ENCODE data around the gene CREB3.

DNA sequence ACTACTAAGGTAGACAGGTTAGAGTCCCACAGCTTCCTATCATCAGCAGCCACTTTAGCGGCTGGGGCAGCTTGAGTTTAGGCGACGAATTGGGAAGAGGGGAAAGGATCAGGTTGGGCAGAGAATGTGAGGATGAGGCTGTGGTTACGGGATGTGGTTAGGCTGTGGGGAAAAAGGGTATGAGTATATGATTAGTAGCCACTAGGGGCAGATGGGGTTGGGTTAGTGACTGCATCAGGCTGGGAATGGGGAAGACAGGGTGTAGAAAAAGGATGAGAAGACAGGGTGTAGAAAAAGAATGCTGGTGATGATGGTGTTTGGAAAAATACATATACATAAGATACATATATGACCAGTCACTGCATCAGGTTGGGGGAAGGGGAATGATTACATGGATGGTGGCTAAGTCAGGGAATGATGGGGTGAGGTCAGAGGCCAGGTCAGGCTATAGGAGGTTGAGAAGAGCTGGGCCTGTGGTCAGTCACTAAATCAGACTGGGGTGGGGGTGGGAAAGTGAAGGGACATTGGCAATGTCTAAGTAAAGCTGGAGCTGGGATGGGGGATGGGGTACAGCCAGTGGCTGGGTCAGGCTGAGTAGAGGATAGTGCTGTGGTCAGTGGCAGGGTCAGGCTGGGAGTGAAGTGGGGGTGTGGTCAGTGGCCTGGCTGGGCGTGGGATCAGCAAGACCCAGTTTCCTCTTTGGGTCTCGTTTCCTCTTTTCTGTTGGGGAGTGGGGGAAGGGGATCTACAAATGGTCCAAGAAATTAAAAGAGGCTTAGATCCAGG, 2.6 kb upstream of the CREB3 start:
- no peak for TF ChIP-seq RFX5 (IDR thresholded peaks at IDR 0.05; ENCODE audit: low read depth, low read length)
- TF ChIP-seq, protein P1, sequence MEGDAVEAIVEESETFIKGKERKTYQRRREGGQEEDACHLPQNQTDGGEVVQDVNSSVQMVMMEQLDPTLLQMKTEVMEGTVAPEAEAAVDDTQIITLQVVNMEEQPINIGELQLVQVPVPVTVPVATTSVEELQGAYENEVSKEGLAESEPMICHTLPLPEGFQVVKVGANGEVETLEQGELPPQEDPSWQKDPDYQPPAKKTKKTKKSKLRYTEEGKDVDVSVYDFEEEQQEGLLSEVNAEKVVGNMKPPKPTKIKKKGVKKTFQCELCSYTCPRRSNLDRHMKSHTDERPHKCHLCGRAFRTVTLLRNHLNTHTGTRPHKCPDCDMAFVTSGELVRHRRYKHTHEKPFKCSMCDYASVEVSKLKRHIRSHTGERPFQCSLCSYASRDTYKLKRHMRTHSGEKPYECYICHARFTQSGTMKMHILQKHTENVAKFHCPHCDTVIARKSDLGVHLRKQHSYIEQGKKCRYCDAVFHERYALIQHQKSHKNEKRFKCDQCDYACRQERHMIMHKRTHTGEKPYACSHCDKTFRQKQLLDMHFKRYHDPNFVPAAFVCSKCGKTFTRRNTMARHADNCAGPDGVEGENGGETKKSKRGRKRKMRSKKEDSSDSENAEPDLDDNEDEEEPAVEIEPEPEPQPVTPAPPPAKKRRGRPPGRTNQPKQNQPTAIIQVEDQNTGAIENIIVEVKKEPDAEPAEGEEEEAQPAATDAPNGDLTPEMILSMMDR (conservative IDR thresholded peaks at IDR 0.05; ENCODE audit: low read depth, low read length) = peak; percentile 68
- TF ChIP-seq RCOR1 (IDR thresholded peaks at IDR 0.05; ENCODE audit: insufficient replicate concordance, low read length) = peak; percentile 46
- no peak for TF ChIP-seq CHD1 (IDR thresholded peaks at IDR 0.05; ENCODE audit: low read depth, low read length)
- TF ChIP-seq POLR2A (IDR thresholded peaks at IDR 0.05; ENCODE audit: low read depth, low read length) = no peak
- peak; percentile 22; the same call in 1 of the 2 replicates for TF ChIP-seq SMC3 (IDR thresholded peaks at IDR 0.05; ENCODE audit: low read depth, low read length)
- peak; percentile 35; the same call in 1 of the 2 replicates for TF ChIP-seq RAD21 (IDR thresholded peaks at IDR 0.05; ENCODE audit: low read length)
- TF ChIP-seq CEBPB (IDR thresholded peaks at IDR 0.05; ENCODE audit: low read depth, low read length) = no peak
- TF ChIP-seq MAFK (IDR thresholded peaks at IDR 0.05; ENCODE audit: low read depth, low read length) = peak; percentile 2; the same call in 1 of the 2 replicates

Data from IMR-90 (cell line).